ENCODE measurements around the gene PLXNA4.

DNA sequence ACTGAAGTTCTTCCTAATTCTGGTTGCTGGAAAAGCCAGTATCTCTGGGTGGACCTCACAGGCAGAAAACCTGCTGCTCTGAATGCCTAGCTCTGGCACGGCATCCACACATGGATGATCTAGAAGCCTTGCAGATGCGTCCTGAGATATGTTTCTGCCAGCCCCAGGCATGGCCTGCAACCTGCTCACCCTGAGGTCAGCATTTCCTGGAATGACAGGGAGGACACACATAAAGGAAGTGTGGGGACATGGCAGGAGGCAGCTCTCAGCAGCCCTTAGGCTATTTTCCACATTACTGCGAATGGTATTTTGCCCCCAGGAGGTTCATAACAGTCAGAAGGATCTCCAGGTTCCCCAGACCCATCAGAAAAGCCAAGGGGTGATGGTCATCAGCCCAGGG is 23.2 kb downstream of the PLXNA4 start:
- TF ChIP-seq, protein P1, sequence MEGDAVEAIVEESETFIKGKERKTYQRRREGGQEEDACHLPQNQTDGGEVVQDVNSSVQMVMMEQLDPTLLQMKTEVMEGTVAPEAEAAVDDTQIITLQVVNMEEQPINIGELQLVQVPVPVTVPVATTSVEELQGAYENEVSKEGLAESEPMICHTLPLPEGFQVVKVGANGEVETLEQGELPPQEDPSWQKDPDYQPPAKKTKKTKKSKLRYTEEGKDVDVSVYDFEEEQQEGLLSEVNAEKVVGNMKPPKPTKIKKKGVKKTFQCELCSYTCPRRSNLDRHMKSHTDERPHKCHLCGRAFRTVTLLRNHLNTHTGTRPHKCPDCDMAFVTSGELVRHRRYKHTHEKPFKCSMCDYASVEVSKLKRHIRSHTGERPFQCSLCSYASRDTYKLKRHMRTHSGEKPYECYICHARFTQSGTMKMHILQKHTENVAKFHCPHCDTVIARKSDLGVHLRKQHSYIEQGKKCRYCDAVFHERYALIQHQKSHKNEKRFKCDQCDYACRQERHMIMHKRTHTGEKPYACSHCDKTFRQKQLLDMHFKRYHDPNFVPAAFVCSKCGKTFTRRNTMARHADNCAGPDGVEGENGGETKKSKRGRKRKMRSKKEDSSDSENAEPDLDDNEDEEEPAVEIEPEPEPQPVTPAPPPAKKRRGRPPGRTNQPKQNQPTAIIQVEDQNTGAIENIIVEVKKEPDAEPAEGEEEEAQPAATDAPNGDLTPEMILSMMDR (conservative IDR thresholded peaks at IDR 0.05; ENCODE audit: low read depth, low read length) = no peak
- TF ChIP-seq EZH2 (IDR thresholded peaks at IDR 0.05; ENCODE audit: borderline replicate concordance, low read depth, low read length, poor library complexity, severe bottlenecking) = no peak

Measured in A673 (cell line).